NCI-H226 (cell line): ENCODE measurements around the gene SENP8.
A peak's percentile ranks its signal among the peaks of the same experiment; 100 is the strongest.

Experiments used
- DNase-seq: peaks from one replicate; pipeline ENCODE4 v3.0.0-alpha.2; 2015

Gene SENP8

GRCh38 chr15:72155635-72156616, 37.7 kb downstream of the SENP8 start:
- peak; percentile 76 for DNase-seq

- DNase-seq, result no peak
Measured at GRCh38 chr15:72156928-72157327, 38.7 kb downstream of the SENP8 start.

GRCh38 chr15:72160696-72161245, 42.6 kb downstream of the SENP8 start:
- no peak for DNase-seq

- DNase-seq, result no peak
Measured at GRCh38 chr15:72161361-72162132, 43.3 kb downstream of the SENP8 start.

DNA sequence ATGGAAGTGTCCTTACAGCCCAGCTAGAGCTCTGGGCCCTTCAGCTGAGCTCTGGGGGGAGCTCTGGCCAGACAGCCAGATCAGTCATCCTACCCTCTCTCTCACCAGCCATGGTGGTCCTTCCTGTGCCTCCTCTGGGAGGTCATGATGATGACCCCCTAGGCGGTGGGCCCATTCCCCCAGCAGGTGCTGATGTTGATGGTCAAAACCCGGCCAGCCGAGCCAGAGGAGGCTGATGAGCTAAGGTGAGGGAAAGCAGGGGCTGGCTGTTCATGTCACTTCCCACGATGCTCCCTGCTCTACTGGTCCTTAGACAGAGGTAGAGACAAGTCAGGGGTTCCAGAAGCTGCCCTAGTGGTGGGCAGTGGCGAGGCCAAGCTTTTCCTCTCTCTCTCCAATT, 44.4 kb downstream of the SENP8 start:
- no peak for DNase-seq

DNA sequence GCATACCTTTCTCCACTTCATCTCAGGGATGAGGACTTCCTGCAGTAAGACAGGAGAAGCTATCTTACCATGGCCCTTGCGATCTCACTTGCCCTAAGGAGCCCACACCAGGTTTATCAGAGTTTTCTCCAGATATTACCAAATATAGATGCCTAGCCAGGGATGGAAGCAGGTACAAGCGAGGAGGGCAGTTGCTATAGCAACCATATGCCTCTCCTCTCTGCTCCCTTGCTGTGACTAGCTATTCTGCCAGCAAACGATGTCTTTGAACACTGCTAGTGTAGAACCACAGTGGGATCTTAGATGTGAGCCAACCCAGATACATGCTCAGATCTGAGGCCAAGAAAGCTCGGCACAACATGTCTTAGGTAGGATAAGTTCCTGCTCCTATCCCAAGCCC, 45.5 kb downstream of the SENP8 start:
- DNase-seq, result no peak

GRCh38 chr15:72166716-72167417, 48.7 kb downstream of the SENP8 start:
- no peak for DNase-seq

- no peak for DNase-seq
Measured at GRCh38 chr15:72167445-72167844, 49.2 kb downstream of the SENP8 start.

DNA sequence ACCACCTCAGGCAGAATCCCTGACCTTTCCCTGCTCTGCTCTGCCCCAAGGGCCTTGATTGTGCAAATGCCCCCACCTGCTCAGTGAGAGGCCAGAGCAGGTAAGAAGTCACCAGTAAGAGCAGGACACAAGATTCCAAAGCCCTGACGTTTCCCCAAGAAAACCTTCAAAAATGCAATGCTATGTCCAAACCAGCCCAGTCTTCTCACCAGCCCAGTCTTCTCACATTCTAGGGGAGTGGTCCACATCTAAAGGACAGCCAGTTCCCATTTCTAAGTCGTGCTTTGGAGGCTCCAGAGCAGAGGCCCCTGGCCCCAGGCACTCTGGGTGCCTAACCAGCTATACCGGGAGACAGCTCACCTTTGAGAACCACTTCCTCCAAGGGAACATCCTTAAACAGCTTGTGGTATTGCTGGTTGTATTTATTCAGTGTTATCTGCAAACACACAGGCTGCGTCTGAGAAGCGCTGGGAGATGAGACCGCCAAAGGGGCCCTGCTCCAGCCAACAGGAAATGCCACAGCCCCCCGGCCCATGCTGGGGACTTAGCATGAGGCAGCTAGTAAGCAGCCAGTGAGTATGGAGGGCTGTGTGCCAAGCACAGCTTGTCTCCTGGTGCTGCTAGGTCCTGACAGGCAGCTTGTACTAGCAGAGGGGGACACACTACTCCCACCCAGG, 50.1 kb downstream of the SENP8 start:
- no peak for DNase-seq

DNA sequence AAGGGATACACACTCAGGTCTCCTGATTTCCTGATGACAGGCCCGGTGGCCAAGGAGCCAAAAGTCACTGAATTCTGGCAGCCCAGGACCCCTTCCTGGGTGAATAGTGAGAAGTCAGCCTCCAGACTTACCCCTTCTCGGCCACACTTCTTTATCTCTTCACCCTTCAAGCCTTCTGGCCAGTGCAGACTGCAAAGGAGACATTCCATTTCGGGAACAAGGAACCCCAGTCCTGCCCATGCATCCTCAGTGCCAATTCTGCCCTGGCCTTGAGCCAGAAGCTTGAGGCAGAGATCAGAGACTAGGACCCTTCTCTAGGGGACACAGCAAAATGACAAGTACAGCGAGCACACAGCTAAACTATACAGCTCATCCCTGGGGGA, 50.6 kb downstream of the SENP8 start:
- no peak for DNase-seq

DNA sequence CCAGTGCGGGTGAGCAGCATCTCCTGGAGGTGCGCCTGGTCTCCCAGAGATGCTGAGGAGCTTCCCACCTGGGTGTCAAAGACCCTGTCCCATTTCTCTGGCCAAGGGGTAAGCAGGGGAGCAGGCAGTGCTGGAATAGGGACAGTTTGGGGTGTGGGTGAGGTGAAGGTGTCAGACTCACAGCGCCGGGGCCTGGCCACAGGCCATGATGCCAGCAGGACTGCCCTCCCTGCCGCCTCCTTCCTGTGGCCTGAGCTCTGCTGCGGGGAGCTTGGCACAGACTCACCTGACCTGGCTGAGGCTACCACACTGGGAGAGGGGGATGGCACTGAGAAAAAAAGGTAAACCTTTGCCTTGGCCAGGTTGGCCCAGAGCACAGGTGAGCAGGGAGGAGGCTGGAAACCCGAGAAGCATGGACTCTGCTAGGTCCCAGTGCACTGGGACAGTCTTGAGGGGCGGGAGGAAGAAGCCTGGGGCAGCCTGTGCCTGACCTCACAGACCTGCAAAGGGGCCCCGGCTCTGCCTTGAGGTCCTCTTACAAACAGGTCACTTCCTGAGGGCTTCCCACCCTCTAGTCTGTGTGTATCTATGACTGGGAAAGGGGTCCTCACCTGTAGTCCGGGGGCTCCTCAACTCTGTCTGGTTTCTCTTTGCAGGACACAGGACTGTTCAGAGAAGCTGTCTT, 51.2 kb downstream of the SENP8 start:
- DNase-seq, result no peak

GRCh38 chr15:72169921-72170611, 51.9 kb downstream of the SENP8 start:
- no peak for DNase-seq

- no peak for DNase-seq
Measured at GRCh38 chr15:72170691-72171090, 52.5 kb downstream of the SENP8 start.

DNA sequence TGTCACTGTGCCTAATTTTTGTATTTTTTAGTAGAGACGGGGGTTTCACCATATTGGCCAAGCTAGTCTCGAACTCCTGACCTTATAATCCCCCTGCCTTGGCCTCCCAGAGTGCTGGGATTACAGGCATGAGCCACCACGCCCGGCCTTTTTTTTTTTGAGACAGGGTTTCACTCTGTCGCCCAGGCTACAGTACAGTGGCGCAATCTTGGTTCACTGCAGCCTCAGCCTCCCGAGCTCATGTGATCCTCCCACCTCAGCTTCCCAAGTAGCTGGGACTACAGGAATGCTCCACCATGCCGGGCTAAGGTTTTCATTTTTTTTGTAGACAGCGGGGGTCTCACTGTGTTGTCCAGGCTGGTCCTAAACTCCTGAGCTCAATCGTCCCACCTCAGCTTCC, 53.8 kb downstream of the SENP8 start:
- peak; percentile 41 for DNase-seq

GRCh38 chr15:72172796-72173195, 54.6 kb downstream of the SENP8 start:
- no peak for DNase-seq

DNA sequence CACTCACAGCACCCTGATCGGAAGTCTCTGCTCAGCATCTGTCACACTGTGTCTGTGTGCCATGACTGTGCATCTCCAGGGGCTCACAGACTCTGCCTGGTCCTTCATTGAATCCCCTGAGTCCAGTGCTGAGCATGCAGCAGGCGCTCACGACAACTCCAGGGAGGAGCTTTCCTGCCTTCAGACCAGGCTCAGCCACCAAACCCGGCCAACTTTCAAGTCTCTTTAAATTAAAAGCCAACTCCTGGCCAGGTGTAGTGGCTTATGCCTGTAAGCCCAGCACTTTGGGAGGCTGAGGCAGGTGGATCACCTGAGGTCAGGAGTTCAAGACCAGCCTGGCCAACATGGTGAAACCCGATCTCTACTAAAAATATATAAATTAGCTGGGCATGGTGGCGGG, 55.2 kb downstream of the SENP8 start:
- no peak for DNase-seq

DNA sequence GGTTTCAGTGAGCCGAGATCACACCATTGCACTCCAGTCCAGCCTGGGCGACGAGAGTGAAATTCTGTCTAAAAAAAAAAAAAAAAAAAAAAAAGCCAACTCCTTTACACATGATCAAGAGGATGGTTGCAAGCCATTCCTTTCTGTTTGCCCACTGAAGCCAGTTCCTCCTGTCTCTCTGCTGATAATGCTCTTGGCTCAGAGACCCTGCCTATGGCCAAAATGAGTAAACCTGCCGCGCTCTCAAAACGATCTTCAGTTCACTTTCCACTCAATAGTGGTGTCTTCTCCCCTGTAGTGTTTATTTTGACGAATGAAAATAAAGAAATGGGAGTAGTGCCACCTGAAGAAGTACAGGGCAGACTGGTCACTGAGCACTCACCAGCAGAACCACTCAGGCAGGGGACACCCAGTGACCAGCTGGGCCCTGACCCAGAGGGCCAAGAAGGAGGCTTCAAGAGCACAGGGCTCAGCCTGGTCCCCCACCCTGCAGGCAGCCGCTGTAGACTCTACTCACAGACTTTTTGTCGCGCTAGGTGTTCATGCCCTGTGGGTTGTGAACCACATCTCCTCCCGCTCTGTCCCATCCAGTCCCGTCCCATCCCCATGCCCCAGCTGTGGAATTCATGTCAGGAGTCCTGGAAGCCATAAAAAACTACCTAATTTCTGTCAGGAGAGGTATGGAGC, 55.8 kb downstream of the SENP8 start:
- DNase-seq, result no peak

DNA sequence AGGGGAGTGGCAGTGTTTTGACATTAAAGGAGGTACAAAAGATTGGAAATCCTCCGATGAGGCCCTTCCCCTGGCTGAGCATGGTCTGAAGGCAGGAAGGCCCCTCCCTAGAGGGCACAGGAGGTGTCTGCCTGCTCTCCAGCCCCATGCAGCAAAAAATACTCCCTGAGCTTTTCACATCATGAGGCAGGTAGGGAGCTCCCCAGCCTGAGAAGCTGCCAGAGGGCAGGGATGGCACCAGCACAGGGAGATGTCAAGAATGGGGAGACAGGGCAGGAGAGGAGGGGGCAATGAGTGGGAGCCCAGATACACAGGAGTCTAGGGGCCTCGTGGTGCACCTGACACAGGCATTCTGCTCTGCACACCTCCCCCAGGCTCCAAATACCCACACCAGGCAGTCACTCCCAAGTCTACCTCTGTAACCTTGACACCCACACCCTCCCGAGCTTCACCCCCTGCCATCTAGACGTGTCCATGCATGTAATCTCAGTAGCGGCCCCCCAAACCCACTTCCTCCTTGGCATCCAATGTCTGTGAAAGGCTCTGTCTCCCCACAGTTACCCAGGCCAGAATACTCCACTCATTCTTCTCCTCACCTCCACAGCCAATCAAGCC, 56.5 kb downstream of the SENP8 start:
- no peak for DNase-seq

GRCh38 chr15:72175186-72176044, 57.2 kb downstream of the SENP8 start:
- DNase-seq, result no peak
